OCI-LY3 (cell line): ENCODE measurements around the gene CHMP4A.

Experiments
- H2AFZ ChIP-seq: fragments of 200-600, 300-600 bp; shearing (Covaris generic); 2 replicates; pipeline ENCODE4 v1.6.0; 2014; ENCODE audit warnings: antibody characterized with exemption, low read depth, low read length
- H3K27ac ChIP-seq: fragments of 200-600, 300-600 bp; sonication (generic); 2 replicates; pipeline ENCODE4 v1.5.1; 2014; ENCODE audit warnings: mild to moderate bottlenecking, low read length, moderate library complexity, mixed read lengths
- H3K27me3 ChIP-seq: fragments of 200-600, 300-600 bp; sonication (generic); 2 replicates; pipeline ENCODE4 v1.6.1; 2014; ENCODE audit warnings: low read depth, low read length, mixed read lengths
- H3K36me3 ChIP-seq: fragments of 200-600, 300-600 bp; sonication (generic); replicated peaks from 2 replicates; pipeline ENCODE3; 2014; ENCODE audit warnings: low read depth, low read length, mixed read lengths
- H3K4me1 ChIP-seq: fragments of 300-600, 200-600 bp; sonication (generic); 2 replicates; pipeline ENCODE4 v1.6.1; 2014; ENCODE audit warnings: low read length, mixed read lengths
- H3K4me2 ChIP-seq: fragments of 200-600, 300-600 bp; sonication (generic); 2 replicates; pipeline ENCODE4 v1.6.1; 2014; ENCODE audit warnings: low read length, mixed read lengths
- H3K4me3 ChIP-seq: fragments of 300-600, 200-600 bp; sonication (generic); 2 replicates; pipeline ENCODE4 v1.5.1; 2014; ENCODE audit warnings: antibody characterized with exemption, mild to moderate bottlenecking, low read length, moderate library complexity
- H3K79me2 ChIP-seq: fragments of 300-600, 200-600 bp; shearing (Covaris generic); 2 replicates; pipeline ENCODE4 v1.6.1; 2014; ENCODE audit warnings: mild to moderate bottlenecking, low read length, mixed read lengths
- H3K9ac ChIP-seq: fragments of 300-600, 200-600 bp; shearing (Covaris generic); 2 replicates; pipeline ENCODE4 v1.6.0; 2014; ENCODE audit warnings: mild to moderate bottlenecking, low read length, moderate library complexity
- H3K9me3 ChIP-seq: fragments of 200-600, 300-600 bp; shearing (Covaris generic); 2 replicates; pipeline ENCODE4 v1.6.1; 2014; ENCODE audit warnings: low read length, mixed read lengths; ENCODE audit not compliant: insufficient read depth
- H4K20me1 ChIP-seq: fragments of 200-600, 300-600 bp; sonication (generic); 2 replicates; pipeline ENCODE4 v1.6.1; 2016; ENCODE audit warnings: low read length, mixed read lengths; ENCODE audit not compliant: insufficient read depth
- CTCF ChIP-seq: fragments of 200-600, 300-600 bp; sonication (generic); IDR thresholded peaks from 2 replicates; pipeline ENCODE4 v1.5.1; 2014; ENCODE audit warnings: antibody characterized with exemption, low read length, low read depth
- EZH2phosphoT487 ChIP-seq: fragments of 200-600 bp; shearing (Covaris generic); IDR thresholded peaks from 2 replicates; pipeline ENCODE4 v1.6.1; 2018; ENCODE audit warnings: antibody characterized with exemption, mixed run types, low read depth

Gene CHMP4A

GRCh38 chr14:24179961-24180796, 33.1 kb downstream of the CHMP4A start:
- Histone ChIP-seq H3K9me3 (no peaks in the 10 kb centered on the region), H3K27me3 (no peaks in the 10 kb centered on the region), H3K4me2 (no peak overlapping the region), H3K4me3 (no peak overlapping the region), H3K27ac (no peak overlapping the region), H2AFZ (no peak overlapping the region), H3K36me3 (peaks cover 59% of the 10 kb centered on the region), H4K20me1 (no peaks in the 10 kb centered on the region), H3K79me2 (no peaks in the 10 kb centered on the region), H3K9ac (no peak overlapping the region), H3K4me1 (no peaks in the 10 kb centered on the region)
- TF ChIP-seq CTCF, result no peak
- no peak for TF ChIP-seq EZH2phosphoT487

GRCh38 chr14:24179294-24179960, 33.9 kb downstream of the CHMP4A start:
- Histone ChIP-seq H4K20me1 (no peaks in the 10 kb centered on the region), H3K4me2 (no peak overlapping the region), H3K4me1 (no peaks in the 10 kb centered on the region), H3K79me2 (no peaks in the 10 kb centered on the region), H3K4me3 (no peak overlapping the region), H3K9me3 (no peaks in the 10 kb centered on the region), H2AFZ (no peak overlapping the region), H3K27ac (no peak overlapping the region), H3K27me3 (no peaks in the 10 kb centered on the region), H3K9ac (no peak overlapping the region), H3K36me3 (peaks cover 52% of the 10 kb centered on the region)
- TF ChIP-seq EZH2phosphoT487 (no peak), CTCF (no peak)

- TF ChIP-seq EZH2phosphoT487, result no peak
- no peak for TF ChIP-seq CTCF
- Histone ChIP-seq H3K4me1 (no peaks in the 10 kb centered on the region), H3K27me3 (no peaks in the 10 kb centered on the region)
These were observed 34.7 kb downstream of the CHMP4A start for GRCh38 chr14:24178399-24179178.

GRCh38 chr14:24177891-24178290, 35.4 kb downstream of the CHMP4A start:
- no peak overlapping the region for H2AFZ ChIP-seq
- no peaks in the 10 kb centered on the region for H4K20me1 ChIP-seq
- no peaks in the 10 kb centered on the region for H3K79me2 ChIP-seq
- no peak overlapping the region for H3K9ac ChIP-seq
- no peak overlapping the region for H3K4me3 ChIP-seq
- H3K4me1 ChIP-seq, result no peaks in the 10 kb centered on the region
- H3K9me3 ChIP-seq, result no peaks in the 10 kb centered on the region
- no peak overlapping the region for H3K27ac ChIP-seq
- H3K36me3 ChIP-seq, result peaks cover 49% of the 10 kb centered on the region
- H3K4me2 ChIP-seq, result no peak overlapping the region
- no peaks in the 10 kb centered on the region for H3K27me3 ChIP-seq
- TF ChIP-seq EZH2phosphoT487, result no peak
- TF ChIP-seq CTCF, result no peak

More at GRCh38 chr14:24178399-24179178, 34.7 kb downstream of the CHMP4A start:
- no peaks in the 10 kb centered on the region for H4K20me1 ChIP-seq
- H3K36me3 ChIP-seq, result peaks cover 51% of the 10 kb centered on the region
- H3K4me2 ChIP-seq, result no peak overlapping the region
- H3K9ac ChIP-seq, result no peak overlapping the region
- H3K27ac ChIP-seq, result no peak overlapping the region
- H3K9me3 ChIP-seq, result no peaks in the 10 kb centered on the region
- H3K4me3 ChIP-seq, result no peak overlapping the region
- no peak overlapping the region for H2AFZ ChIP-seq
- H3K79me2 ChIP-seq, result no peaks in the 10 kb centered on the region
